Cardiac fibroblast (primary cell): Measurements from ENCODE around the gene VLDLR.

Experiments
- DNase-seq, 2 donors: peaks; one replicate each; pipeline versions ENCODE4 v3.0.0 to v3.0.0-alpha.2; 2010; ENCODE audit warnings: low read depth in 2 of 2
- H3K4me3 ChIP-seq, 2 donors: replicated peaks in 1 of 2; 1 replicate in 1 of 2; 2 replicates in 1 of 2; pipeline ENCODE4 v1.5.1; 2011; ENCODE audit warnings: low read depth in 2 of 2, low read length in 2 of 2, mild to moderate bottlenecking in 2 of 2, moderate library complexity in 1 of 2
- CTCF ChIP-seq: IDR thresholded peaks from one replicate; pipeline ENCODE4 v1.5.1; 2011; ENCODE audit warnings: low read depth, mild to moderate bottlenecking, low read length, inconsistent platforms

VLDLR gene

GRCh38 chr9:2605246-2605645 lies 16.3 kb upstream of the VLDLR start:
- no peak overlapping the region for H3K4me3 ChIP-seq
- no peak for TF ChIP-seq CTCF
- no peak for DNase-seq

GRCh38 chr9:2608276-2608675 lies 13.3 kb upstream of the VLDLR start:
- TF ChIP-seq CTCF, result no peak
- H3K4me3 ChIP-seq, result no peak overlapping the region
- no peak for DNase-seq

GRCh38 chr9:2610985-2611384 lies 10.6 kb upstream of the VLDLR start:
- peak; percentile 15 to 33 for DNase-seq
- no peak for TF ChIP-seq CTCF
- H3K4me3 ChIP-seq, result no peak overlapping the region

GRCh38 chr9:2611961-2612360 lies 9.6 kb upstream of the VLDLR start:
- no peak for TF ChIP-seq CTCF
- H3K4me3 ChIP-seq, result no peak overlapping the region
- DNase-seq, result no peak

- TF ChIP-seq CTCF, result no peak
- no peak for DNase-seq
- no peak overlapping the region for H3K4me3 ChIP-seq
Observed at GRCh38 chr9:2613730-2614271, 7.8 kb upstream of the VLDLR start.

- TF ChIP-seq CTCF, result no peak
- no peak for DNase-seq
- no peak overlapping the region for H3K4me3 ChIP-seq
Observed at GRCh38 chr9:2615497-2615896, 6.1 kb upstream of the VLDLR start.

- H3K4me3 ChIP-seq, result no peak overlapping the region
- TF ChIP-seq CTCF, result no peak
- no peak for DNase-seq
Observed at GRCh38 chr9:2616692-2617377, 4.8 kb upstream of the VLDLR start.
